HG03097 (cell line): Measurements from ENCODE around the gene METRN.
"Not testable (repeated sequence)": the region's sequence is repeated elsewhere in the genome, so short reads cannot be mapped to it uniquely, and the experiment has no call there.

ENCODE experiments used
- ATAC-seq: cut with Tn5 transposase; IDR thresholded peaks from one replicate; pipeline ENCODE4 v1.9.1; 2021; ENCODE audit not compliant: unreplicated experiment, low FRiP score

METRN gene

GRCh38 chr16:707062-707538 is 7.8 kb upstream of the METRN start:
- ATAC-seq: no peak

- ATAC-seq: no peak
These were observed 6.9 kb upstream of the METRN start for GRCh38 chr16:708019-708418.

GRCh38 chr16:708959-709358 is 6.0 kb upstream of the METRN start:
- no peak for ATAC-seq

- ATAC-seq: no peak
These were observed 5.1 kb upstream of the METRN start for GRCh38 chr16:709566-710499.

GRCh38 chr16:710500-711075 is 4.3 kb upstream of the METRN start:
- no peak for ATAC-seq

GRCh38 chr16:711084-711483 is 3.8 kb upstream of the METRN start:
- ATAC-seq: no peak

GRCh38 chr16:711548-712320 is 3.2 kb upstream of the METRN start:
- no peak for ATAC-seq

GRCh38 chr16:712740-713250 is 2.1 kb upstream of the METRN start:
- ATAC-seq: not testable (repeated sequence)

GRCh38 chr16:714079-714478 is 839 bp upstream of the METRN start:
- ATAC-seq: no peak

- no peak for ATAC-seq
These were observed 720 bp downstream of the METRN start for GRCh38 chr16:715477-716199.

GRCh38 chr16:716200-716568 is 1.3 kb downstream of the METRN start:
- ATAC-seq: no peak

GRCh38 chr16:716768-717325 is 1.9 kb downstream of the METRN start:
- no peak for ATAC-seq

GRCh38 chr16:717450-718245 is 2.7 kb downstream of the METRN start:
- ATAC-seq: no peak

- no peak for ATAC-seq
These were observed 3.5 kb downstream of the METRN start for GRCh38 chr16:718389-718788.

GRCh38 chr16:718922-719321 is 4.0 kb downstream of the METRN start:
- ATAC-seq: no peak

- ATAC-seq: no peak
These were observed 5.0 kb downstream of the METRN start for GRCh38 chr16:719815-720446.

GRCh38 chr16:720447-720989 is 5.6 kb downstream of the METRN start:
- ATAC-seq: peak; percentile 15

- ATAC-seq: peak; percentile 61
These were observed 6.3 kb downstream of the METRN start, which contains the start of gene ANTKMT for GRCh38 chr16:720990-721764. TSS of gene ANTKMT (plus strand) at chr16:721146. CDS start at chr16:721275, 129 bp downstream.
